ENCODE measurements around the gene CACNA2D2. TPM values are rescaled to one million over a fixed set of nuclear protein-coding genes. Genes with fewer than 3 reads are reported as not detected.

CACNA2D2 gene
- total RNA-seq, 1 experiment from 2014 or later: not detected

- H3K36me3 ChIP-seq: no peaks in the 10 kb centered on the region
- DNase-seq (ENCODE audit: low read depth in 1 of 2, low spot score in 2 of 2): no peak
- H3K4me1 ChIP-seq (replicated peaks): no peaks in the 10 kb centered on the region
- H3K4me3 ChIP-seq: no peak overlapping the region
- H3K27ac ChIP-seq: no peak overlapping the region
- no peaks in the 10 kb centered on the region for H3K9me3 ChIP-seq (replicated peaks)
- H3K27me3 ChIP-seq (replicated peaks): no peaks in the 10 kb centered on the region
Measured at GRCh38 chr3:50430950-50431435, 72.4 kb downstream of the CACNA2D2 start.

DNA sequence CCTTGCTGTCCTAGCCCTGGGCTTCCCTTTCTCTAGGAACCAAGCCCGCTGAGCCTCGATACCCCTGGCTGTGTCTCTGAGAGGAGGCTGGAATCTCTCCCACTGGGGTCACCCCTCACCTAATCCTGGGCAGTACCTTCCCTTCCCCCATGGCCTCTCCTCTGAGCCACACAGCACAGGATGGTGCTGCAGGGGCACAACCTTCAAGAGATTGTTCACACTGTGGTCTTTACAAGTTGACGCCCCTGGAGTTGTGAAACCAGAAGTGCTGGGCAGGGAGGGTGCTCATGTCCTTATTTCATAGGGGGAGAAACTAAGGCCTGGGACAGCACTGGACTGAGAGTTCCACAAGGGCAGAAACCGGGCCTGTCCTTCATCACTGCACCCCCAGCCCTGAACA is 73.2 kb downstream of the CACNA2D2 start:
- H3K27me3 ChIP-seq (replicated peaks): no peaks in the 10 kb centered on the region
- H3K36me3 ChIP-seq: no peaks in the 10 kb centered on the region
- DNase-seq (ENCODE audit: low read depth in 1 of 2, low spot score in 2 of 2): no peak
- H3K4me3 ChIP-seq: no peak overlapping the region
- no peaks in the 10 kb centered on the region for H3K9me3 ChIP-seq (replicated peaks)
- no peak overlapping the region for H3K27ac ChIP-seq
- no peaks in the 10 kb centered on the region for H3K4me1 ChIP-seq (replicated peaks)

DNA sequence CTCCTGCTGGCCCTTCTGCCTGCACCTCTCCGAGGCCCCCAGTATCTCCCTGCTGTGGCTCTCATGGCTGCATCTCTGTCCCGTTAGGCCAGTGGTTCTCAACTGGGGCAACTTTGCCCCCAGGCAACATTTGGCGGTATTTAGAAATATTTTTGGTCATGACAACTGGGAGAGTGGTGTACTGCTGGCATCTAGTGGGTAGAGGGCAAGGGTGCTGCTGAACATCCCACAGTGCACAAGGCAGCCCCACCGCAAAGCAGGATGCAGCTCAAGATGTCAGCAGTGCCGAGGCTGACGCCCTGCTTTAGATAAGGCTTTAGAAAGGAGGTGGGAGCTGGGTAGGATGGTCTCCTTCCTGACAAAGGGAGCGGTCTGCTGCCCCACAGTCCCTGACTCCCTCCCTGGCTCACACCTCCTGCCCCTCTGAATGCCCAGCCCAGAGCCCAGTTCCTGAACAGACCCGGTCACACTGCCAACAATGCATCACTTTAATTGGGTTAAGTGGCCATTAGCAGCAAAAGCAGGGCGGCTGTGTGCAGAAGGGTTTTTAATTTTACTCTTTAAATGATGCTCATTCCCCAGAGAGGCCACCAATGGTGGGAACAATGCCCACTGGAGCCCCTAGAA is 75.3 kb downstream of the CACNA2D2 start:
- Histone ChIP-seq H3K27ac (no peak overlapping the region), H3K4me1 (replicated peaks) (no peaks in the 10 kb centered on the region), H3K9me3 (replicated peaks) (no peaks in the 10 kb centered on the region), H3K36me3 (no peaks in the 10 kb centered on the region), H3K27me3 (replicated peaks) (no peaks in the 10 kb centered on the region), H3K4me3 (no peak overlapping the region)
- no peak for DNase-seq (ENCODE audit: low read depth in 1 of 2, low spot score in 2 of 2)

DNA sequence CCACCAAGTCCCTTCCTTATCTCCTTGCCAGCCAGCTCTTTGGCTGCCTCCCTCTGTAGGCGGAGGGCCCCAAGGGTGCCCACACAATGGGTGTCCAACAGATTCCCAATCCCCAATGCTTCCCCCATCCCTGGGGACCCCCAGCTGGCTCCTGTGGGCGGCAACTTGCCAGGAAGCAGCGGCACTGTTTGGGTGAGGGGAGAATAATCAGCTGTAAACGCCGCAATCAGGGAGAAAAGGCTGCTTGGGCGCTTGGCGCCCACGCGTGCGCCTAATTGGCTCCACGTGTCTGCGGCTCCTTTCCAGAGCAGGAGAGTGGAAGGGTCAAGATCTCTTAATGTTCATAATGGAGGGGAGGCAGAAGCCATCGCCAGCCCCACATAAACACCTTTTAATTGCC is 76.2 kb downstream of the CACNA2D2 start:
- DNase-seq (ENCODE audit: low read depth in 1 of 2, low spot score in 2 of 2): no peak
- H3K4me1 ChIP-seq (replicated peaks): no peaks in the 10 kb centered on the region
- H3K9me3 ChIP-seq (replicated peaks): no peaks in the 10 kb centered on the region
- H3K36me3 ChIP-seq: no peaks in the 10 kb centered on the region
- H3K27me3 ChIP-seq (replicated peaks): no peaks in the 10 kb centered on the region
- no peak overlapping the region for H3K27ac ChIP-seq
- no peak overlapping the region for H3K4me3 ChIP-seq

DNA sequence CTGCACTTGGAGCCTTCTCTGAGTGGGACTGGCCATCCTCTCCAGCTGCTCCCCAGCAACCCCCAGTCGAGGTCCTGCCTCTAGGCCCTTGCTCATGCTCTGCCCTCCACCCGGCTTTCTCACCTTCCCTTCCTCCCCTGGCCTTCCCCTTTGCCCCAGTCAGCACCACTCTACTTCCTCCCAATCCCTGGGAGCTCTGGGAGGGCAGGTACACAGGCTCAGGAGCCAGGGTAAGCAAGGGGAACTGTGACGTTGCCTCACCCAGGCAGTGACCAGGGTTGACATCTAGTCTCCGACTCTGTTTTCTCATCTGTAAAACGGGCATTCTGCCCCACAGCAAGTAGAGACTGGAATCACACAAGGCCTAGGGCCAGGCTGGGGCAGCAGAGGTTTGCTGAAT is 77.5 kb downstream of the CACNA2D2 start:
- no peak for DNase-seq (ENCODE audit: low read depth in 1 of 2, low spot score in 2 of 2)
- Histone ChIP-seq H3K36me3 (no peaks in the 10 kb centered on the region), H3K4me1 (replicated peaks) (no peaks in the 10 kb centered on the region), H3K4me3 (no peak overlapping the region), H3K9me3 (replicated peaks) (no peaks in the 10 kb centered on the region), H3K27ac (no peak overlapping the region), H3K27me3 (replicated peaks) (no peaks in the 10 kb centered on the region)

DNA sequence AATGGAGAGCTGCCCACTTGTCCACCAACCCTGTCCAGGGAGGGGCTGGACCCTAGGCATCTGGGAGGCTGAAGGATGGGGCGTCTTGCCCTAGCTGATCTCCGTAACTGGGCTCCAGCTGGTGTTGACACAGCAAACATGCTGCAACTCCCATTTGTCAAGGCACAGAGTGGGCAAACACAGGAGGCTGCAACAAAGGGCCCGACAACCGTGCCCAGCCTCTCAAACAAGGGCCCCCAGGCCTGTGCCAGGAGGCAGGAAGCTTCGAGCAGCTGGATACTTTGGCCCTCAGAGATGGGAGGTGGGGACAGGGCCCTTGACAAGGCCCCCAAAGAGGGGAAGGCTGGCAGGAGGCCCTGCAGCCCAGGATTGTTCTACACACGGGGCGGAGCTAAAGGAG is 79.9 kb downstream of the CACNA2D2 start:
- Histone ChIP-seq H3K9me3 (replicated peaks) (no peaks in the 10 kb centered on the region), H3K4me1 (replicated peaks) (no peaks in the 10 kb centered on the region)

GRCh38 chr3:50422153-50422552 is 81.3 kb downstream of the CACNA2D2 start:
- H3K27ac ChIP-seq: no peak overlapping the region
- no peaks in the 10 kb centered on the region for H3K27me3 ChIP-seq (replicated peaks)
- DNase-seq (ENCODE audit: low read depth in 1 of 2, low spot score in 2 of 2): no peak
- no peaks in the 10 kb centered on the region for H3K4me1 ChIP-seq (replicated peaks)
- no peak overlapping the region for H3K4me3 ChIP-seq
- H3K9me3 ChIP-seq (replicated peaks): no peaks in the 10 kb centered on the region
- H3K36me3 ChIP-seq: no peaks in the 10 kb centered on the region

More for the DNA sequence above, 79.9 kb downstream of the CACNA2D2 start:
- no peak overlapping the region for H3K4me3 ChIP-seq
- H3K36me3 ChIP-seq: no peaks in the 10 kb centered on the region
- no peak for DNase-seq (ENCODE audit: low read depth in 1 of 2, low spot score in 2 of 2)
- H3K27ac ChIP-seq: no peak overlapping the region
- no peaks in the 10 kb centered on the region for H3K27me3 ChIP-seq (replicated peaks)

DNA sequence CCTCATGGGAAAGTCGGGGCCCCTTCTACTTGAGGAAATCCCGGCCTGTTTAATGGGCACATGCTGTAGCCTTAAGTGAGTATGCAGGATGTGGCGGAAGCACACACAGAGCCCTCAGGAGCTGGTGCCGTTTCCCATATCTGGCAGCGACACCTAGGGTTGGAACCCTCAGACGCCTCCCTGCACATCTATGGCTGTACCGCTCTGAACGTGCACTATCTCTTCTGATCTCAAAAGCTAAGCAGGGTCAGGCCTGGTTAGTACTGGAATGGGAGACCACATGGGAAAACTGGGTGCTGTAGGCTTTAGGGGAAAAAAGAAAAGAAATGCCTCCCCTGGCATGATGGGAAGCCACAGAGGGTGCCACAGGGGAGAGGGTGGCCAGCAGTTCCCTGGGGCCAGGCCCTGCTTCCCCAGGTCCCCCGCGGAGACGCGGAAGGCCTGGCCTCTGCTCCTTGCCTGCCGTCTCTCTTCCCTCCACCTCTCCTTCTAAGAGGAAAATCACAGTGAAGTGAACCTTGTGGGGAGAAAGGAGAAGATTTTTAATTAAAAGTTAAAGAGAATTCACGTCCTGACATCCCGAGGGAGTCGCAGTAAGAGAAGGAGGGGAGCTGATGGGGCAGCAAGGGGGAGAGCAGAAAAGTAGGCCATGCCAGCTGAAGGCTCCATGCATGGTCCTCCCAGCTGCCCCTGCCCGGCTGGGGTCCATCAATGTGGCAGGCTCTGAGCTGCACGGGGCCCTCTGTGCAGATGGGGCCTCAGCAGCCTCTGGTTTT is 83.7 kb downstream of the CACNA2D2 start:
- Histone ChIP-seq H3K27ac (no peak overlapping the region), H3K4me3 (no peak overlapping the region), H3K27me3 (replicated peaks) (no peaks in the 10 kb centered on the region), H3K4me1 (replicated peaks) (no peaks in the 10 kb centered on the region), H3K36me3 (no peaks in the 10 kb centered on the region), H3K9me3 (replicated peaks) (no peaks in the 10 kb centered on the region)
- no peak for DNase-seq (ENCODE audit: low read depth in 1 of 2, low spot score in 2 of 2)

DNA sequence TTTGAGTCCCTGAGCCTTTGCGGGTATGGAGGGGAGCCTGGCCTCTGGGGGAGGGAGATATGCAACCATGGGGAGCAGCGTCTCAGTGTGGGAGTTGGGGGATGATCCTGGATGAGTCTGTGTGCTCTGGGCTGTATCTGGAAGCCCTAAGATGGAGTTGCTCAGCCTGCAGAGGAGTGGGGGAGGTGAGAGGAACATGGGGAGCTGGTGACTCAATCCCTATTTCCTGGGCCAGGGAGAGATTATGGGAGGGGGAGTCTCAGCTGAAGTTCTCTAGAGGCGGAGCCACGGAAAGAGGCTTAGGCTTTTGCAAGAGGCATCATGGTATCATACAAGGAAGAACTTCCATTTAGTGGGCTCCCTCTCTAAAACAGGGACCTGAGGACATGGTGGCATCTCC is 84.6 kb downstream of the CACNA2D2 start:
- H3K27me3 ChIP-seq (replicated peaks): no peaks in the 10 kb centered on the region
- no peaks in the 10 kb centered on the region for H3K36me3 ChIP-seq
- H3K27ac ChIP-seq: no peak overlapping the region
- H3K4me1 ChIP-seq (replicated peaks): no peaks in the 10 kb centered on the region
- no peak overlapping the region for H3K4me3 ChIP-seq
- no peaks in the 10 kb centered on the region for H3K9me3 ChIP-seq (replicated peaks)
- no peak for DNase-seq (ENCODE audit: low read depth in 1 of 2, low spot score in 2 of 2)

DNA sequence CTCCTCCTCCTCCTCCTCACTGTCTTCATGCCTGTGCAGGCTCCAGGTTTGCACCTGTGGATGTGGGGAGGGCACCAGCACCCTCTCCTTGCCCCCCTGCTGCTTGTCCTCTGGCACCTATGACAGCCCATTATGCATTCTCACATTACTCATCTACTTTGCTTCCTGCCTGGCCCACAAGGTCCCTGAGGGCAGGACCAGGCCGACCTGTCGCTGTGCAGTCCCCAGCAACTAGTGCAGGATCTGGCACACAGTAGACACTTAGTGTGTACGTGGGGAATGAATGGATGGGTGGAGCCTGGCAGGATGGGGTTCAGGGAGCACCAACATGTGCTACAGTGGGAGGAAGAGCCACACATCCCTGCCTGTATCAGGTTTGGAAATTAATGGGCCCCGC is 85.8 kb downstream of the CACNA2D2 start:
- Histone ChIP-seq H3K36me3 (no peaks in the 10 kb centered on the region), H3K27ac (no peak overlapping the region), H3K27me3 (replicated peaks) (no peaks in the 10 kb centered on the region), H3K4me1 (replicated peaks) (no peaks in the 10 kb centered on the region), H3K4me3 (no peak overlapping the region), H3K9me3 (replicated peaks) (no peaks in the 10 kb centered on the region)
- no peak for DNase-seq (ENCODE audit: low read depth in 1 of 2, low spot score in 2 of 2)

DNA sequence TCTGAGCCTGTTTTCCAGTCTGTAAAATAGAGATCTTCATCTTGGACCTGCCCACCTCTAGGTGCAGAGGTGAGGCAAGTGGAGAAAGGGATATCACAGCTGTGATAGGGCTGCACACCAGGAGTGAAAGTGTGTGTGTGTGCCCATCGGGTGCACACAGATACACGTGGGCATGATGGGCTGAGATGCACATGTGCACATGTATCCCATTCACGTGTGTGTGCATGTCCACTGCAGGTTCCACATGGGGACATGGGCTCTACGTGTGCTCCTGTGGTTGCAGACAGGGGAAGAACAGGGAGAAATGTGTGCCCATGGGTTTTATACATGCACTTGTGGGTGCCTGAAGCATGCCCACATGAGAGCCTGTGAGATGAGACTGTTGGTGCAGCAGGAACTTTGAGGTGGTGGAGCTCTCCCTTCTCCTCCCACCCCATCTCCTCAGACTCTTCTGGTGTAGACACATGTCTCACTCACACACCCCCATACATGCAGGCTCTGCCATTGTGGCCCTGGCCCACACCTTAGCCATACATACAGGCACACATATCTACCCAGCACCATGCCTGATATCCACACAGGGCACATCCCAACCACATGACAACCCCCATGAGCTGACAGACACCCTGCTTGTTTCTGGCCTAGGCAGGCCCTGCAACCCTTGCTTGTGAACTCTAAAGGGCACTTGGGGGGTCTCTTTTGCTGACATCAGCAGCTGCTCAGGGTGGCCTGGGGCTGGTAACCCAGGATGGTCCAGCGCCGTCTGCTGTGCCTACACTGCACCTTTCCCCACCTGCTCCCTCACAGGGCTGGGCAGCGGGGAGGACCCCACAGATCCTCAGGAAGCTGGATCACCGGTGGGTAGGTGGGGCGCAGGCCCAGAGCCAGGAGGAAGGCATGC is 86.4 kb downstream of the CACNA2D2 start:
- no peaks in the 10 kb centered on the region for H3K4me1 ChIP-seq (replicated peaks)

GRCh38 chr3:50415816-50416215 is 87.6 kb downstream of the CACNA2D2 start:
- DNase-seq (ENCODE audit: low read depth in 1 of 2, low spot score in 2 of 2): no peak
- Histone ChIP-seq H3K9me3 (replicated peaks) (no peaks in the 10 kb centered on the region), H3K4me3 (no peak overlapping the region), H3K27me3 (replicated peaks) (no peaks in the 10 kb centered on the region), H3K36me3 (no peaks in the 10 kb centered on the region), H3K4me1 (replicated peaks) (no peaks in the 10 kb centered on the region), H3K27ac (no peak overlapping the region)

More for the DNA sequence above, 86.4 kb downstream of the CACNA2D2 start:
- Histone ChIP-seq H3K9me3 (replicated peaks) (no peaks in the 10 kb centered on the region), H3K27ac (no peak overlapping the region), H3K36me3 (no peaks in the 10 kb centered on the region), H3K27me3 (replicated peaks) (no peaks in the 10 kb centered on the region), H3K4me3 (no peak overlapping the region)
- no peak for DNase-seq (ENCODE audit: low read depth in 1 of 2, low spot score in 2 of 2)

DNA sequence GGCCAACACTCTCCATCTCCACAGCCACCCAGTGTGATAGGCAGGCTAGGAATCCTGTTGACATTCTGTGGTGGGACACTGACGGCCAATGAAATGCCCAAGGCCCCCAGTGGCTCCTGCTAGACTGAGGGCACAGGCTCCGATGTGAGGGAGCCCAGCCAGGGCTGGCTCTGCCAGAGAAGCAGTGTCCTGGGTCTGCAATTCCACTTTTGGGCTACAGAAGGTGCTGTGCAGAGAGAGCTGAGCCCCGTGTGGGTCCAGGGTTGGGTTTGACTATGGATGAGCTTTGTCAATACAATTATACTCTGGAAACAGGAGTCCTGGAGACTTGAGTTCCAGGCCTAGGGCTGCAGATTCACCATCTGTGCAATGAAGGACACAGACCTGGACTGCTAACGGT is 88.4 kb downstream of the CACNA2D2 start:
- H3K27ac ChIP-seq: no peak overlapping the region

GRCh38 chr3:50414616-50415015 is 88.8 kb downstream of the CACNA2D2 start:
- no peaks in the 10 kb centered on the region for H3K36me3 ChIP-seq
- no peak for DNase-seq (ENCODE audit: low read depth in 1 of 2, low spot score in 2 of 2)
- H3K9me3 ChIP-seq (replicated peaks): no peaks in the 10 kb centered on the region
- no peaks in the 10 kb centered on the region for H3K27me3 ChIP-seq (replicated peaks)
- H3K4me3 ChIP-seq: no peak overlapping the region
- no peaks in the 10 kb centered on the region for H3K4me1 ChIP-seq (replicated peaks)
- no peak overlapping the region for H3K27ac ChIP-seq

More for the DNA sequence above, 88.4 kb downstream of the CACNA2D2 start:
- no peaks in the 10 kb centered on the region for H3K9me3 ChIP-seq (replicated peaks)
- no peaks in the 10 kb centered on the region for H3K27me3 ChIP-seq (replicated peaks)
- no peak for DNase-seq (ENCODE audit: low read depth in 1 of 2, low spot score in 2 of 2)
- H3K4me3 ChIP-seq: no peak overlapping the region
- no peaks in the 10 kb centered on the region for H3K4me1 ChIP-seq (replicated peaks)
- no peaks in the 10 kb centered on the region for H3K36me3 ChIP-seq

Measured in SJSA1 (cell line).